Measurements from ENCODE around the gene CDKAL1. TPM values are rescaled to one million over a fixed set of nuclear protein-coding genes. Genes with fewer than 3 reads are reported as not detected.

The CDKAL1 gene
- total RNA-seq, 1 donor from 2014 or later = 9.1 TPM

GRCh38 chr6:20805021-20805420, 270.8 kb downstream of the CDKAL1 start:
- Histone ChIP-seq H3K36me3 (peaks cover 13% of the 10 kb centered on the region), H3K4me3 (no peak overlapping the region), H3K27me3 (ENCODE audit: low read depth) (no peaks in the 10 kb centered on the region), H3K4me1 (peaks cover 30% of the 10 kb centered on the region), H3K9me3 (replicated peaks) (peaks cover 17% of the 10 kb centered on the region), H3K27ac (replicated peaks) (no peak overlapping the region)
- TF ChIP-seq CTCF (IDR thresholded peaks at IDR 0.05; ENCODE audit: borderline replicate concordance) = no peak
- DNase-seq = no peak
- intact Hi-C loops (cut with micrococcal nuclease) = no loop called here

GRCh38 chr6:20806669-20807068, 272.4 kb downstream of the CDKAL1 start:
- H3K27me3 ChIP-seq (ENCODE audit: low read depth) = no peaks in the 10 kb centered on the region
- no peak overlapping the region for H3K4me3 ChIP-seq
- no peak for DNase-seq
- intact Hi-C loops (cut with micrococcal nuclease) = no loop called here
- H3K4me1 ChIP-seq = peaks cover 42% of the 10 kb centered on the region
- no peak for TF ChIP-seq CTCF (IDR thresholded peaks at IDR 0.05; ENCODE audit: borderline replicate concordance)
- no peak overlapping the region for H3K27ac ChIP-seq (replicated peaks)
- peaks cover 13% of the 10 kb centered on the region for H3K36me3 ChIP-seq
- H3K9me3 ChIP-seq (replicated peaks) = peaks cover 17% of the 10 kb centered on the region

- no peaks in the 10 kb centered on the region for H3K27me3 ChIP-seq (ENCODE audit: low read depth)
- no peak for TF ChIP-seq CTCF (IDR thresholded peaks at IDR 0.05; ENCODE audit: borderline replicate concordance)
- DNase-seq = no peak
- intact Hi-C loops (cut with micrococcal nuclease) = no loop called here
- H3K27ac ChIP-seq (replicated peaks) = peak overlapping the region; percentile 21
- peaks cover 23% of the 10 kb centered on the region for H3K9me3 ChIP-seq (replicated peaks)
- peaks cover 13% of the 10 kb centered on the region for H3K36me3 ChIP-seq
- peaks cover 47% of the 10 kb centered on the region for H3K4me1 ChIP-seq
- H3K4me3 ChIP-seq = no peak overlapping the region
Measured at GRCh38 chr6:20808439-20808838, 274.2 kb downstream of the CDKAL1 start.

- DNase-seq = no peak
- intact Hi-C loops (cut with micrococcal nuclease) = no loop called here
- no peaks in the 10 kb centered on the region for H3K27me3 ChIP-seq (ENCODE audit: low read depth)
- H3K4me1 ChIP-seq = peaks cover 47% of the 10 kb centered on the region
- no peak overlapping the region for H3K4me3 ChIP-seq
- TF ChIP-seq CTCF (IDR thresholded peaks at IDR 0.05; ENCODE audit: borderline replicate concordance) = no peak
- peaks cover 13% of the 10 kb centered on the region for H3K36me3 ChIP-seq
- H3K9me3 ChIP-seq (replicated peaks) = peaks cover 28% of the 10 kb centered on the region
- peak overlapping the region; percentile 21 for H3K27ac ChIP-seq (replicated peaks)
Measured at GRCh38 chr6:20808924-20809323, 274.7 kb downstream of the CDKAL1 start.

GRCh38 chr6:20810727-20811108, 276.5 kb downstream of the CDKAL1 start:
- no peak overlapping the region for H3K4me3 ChIP-seq
- peaks cover 13% of the 10 kb centered on the region for H3K36me3 ChIP-seq
- DNase-seq = no peak
- peaks cover 31% of the 10 kb centered on the region for H3K9me3 ChIP-seq (replicated peaks)
- H3K27me3 ChIP-seq (ENCODE audit: low read depth) = no peaks in the 10 kb centered on the region
- TF ChIP-seq CTCF (IDR thresholded peaks at IDR 0.05; ENCODE audit: borderline replicate concordance) = no peak
- H3K4me1 ChIP-seq = peaks cover 33% of the 10 kb centered on the region
- intact Hi-C loops (cut with micrococcal nuclease) = no loop called here
- peak overlapping the region; percentile 35 for H3K27ac ChIP-seq (replicated peaks)
